Epithelial cell of esophagus (primary cell): ENCODE measurements around the gene SFMBT1.

Source experiments
- DNase-seq: peaks from one replicate; pipeline ENCODE4 v3.0.0; 2010; ENCODE audit warnings: low read depth
- H3K4me3 ChIP-seq: 2 replicates; pipeline ENCODE4 v1.5.1; 2011; ENCODE audit warnings: mild to moderate bottlenecking, low read length, control low read depth
- TF ChIP-seq, protein P1 (sequence below): IDR thresholded peaks from 2 replicates; pipeline ENCODE4 v1.5.1; 2011; ENCODE audit warnings: low read depth, mild to moderate bottlenecking, low read length, control low read depth, inconsistent platforms; ENCODE audit not compliant: insufficient read depth; ENCODE audit errors: missing control alignments

The SFMBT1 gene, protein sequence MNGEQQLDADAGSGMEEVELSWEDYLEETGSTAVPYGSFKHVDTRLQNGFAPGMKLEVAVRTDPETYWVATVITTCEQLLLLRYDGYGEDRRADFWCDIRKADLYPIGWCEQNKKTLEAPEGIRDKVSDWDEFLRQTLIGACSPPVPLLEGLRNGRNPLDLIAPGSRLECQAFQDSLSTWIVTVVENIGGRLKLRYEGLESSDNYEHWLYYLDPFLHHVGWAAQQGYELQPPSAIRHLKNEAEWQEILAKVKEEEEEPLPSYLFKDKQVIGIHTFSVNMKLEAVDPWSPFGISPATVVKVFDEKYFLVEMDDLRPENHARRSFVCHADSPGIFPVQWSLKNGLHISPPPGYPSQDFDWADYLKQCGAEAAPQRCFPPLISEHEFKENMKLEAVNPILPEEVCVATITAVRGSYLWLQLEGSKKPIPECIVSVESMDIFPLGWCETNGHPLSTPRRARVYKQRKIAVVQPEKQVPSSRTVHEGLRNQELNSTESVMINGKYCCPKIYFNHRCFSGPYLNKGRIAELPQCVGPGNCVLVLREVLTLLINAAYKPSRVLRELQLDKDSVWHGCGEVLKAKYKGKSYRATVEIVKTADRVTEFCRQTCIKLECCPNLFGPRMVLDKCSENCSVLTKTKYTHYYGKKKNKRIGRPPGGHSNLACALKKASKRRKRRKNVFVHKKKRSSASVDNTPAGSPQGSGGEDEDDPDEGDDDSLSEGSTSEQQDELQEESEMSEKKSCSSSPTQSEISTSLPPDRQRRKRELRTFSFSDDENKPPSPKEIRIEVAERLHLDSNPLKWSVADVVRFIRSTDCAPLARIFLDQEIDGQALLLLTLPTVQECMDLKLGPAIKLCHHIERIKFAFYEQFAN

GRCh38 chr3:53045518-53046170, at the start of gene SFMBT1:
Gene SFMBT1, minus strand, starts transcription at chr3:53046073. Its CDS starts 76,945 bp downstream, at chr3:52969128.
- peak; percentile 69 for DNase-seq
- peak within 1 kb of the TSS; percentile 60 for H3K4me3 ChIP-seq
- TF ChIP-seq, protein P1, sequence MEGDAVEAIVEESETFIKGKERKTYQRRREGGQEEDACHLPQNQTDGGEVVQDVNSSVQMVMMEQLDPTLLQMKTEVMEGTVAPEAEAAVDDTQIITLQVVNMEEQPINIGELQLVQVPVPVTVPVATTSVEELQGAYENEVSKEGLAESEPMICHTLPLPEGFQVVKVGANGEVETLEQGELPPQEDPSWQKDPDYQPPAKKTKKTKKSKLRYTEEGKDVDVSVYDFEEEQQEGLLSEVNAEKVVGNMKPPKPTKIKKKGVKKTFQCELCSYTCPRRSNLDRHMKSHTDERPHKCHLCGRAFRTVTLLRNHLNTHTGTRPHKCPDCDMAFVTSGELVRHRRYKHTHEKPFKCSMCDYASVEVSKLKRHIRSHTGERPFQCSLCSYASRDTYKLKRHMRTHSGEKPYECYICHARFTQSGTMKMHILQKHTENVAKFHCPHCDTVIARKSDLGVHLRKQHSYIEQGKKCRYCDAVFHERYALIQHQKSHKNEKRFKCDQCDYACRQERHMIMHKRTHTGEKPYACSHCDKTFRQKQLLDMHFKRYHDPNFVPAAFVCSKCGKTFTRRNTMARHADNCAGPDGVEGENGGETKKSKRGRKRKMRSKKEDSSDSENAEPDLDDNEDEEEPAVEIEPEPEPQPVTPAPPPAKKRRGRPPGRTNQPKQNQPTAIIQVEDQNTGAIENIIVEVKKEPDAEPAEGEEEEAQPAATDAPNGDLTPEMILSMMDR = no peak

GRCh38 chr3:53092942-53093341, 47.1 kb upstream of the SFMBT1 start:
- TF ChIP-seq, protein P1 = no peak
- H3K4me3 ChIP-seq = no peak overlapping the region
- no peak for DNase-seq

GRCh38 chr3:53092216-53092615, 46.3 kb upstream of the SFMBT1 start:
- no peak overlapping the region for H3K4me3 ChIP-seq
- TF ChIP-seq, protein P1 = no peak
- DNase-seq = no peak

GRCh38 chr3:53091011-53091410, 45.1 kb upstream of the SFMBT1 start:
- TF ChIP-seq, protein P1 = no peak
- H3K4me3 ChIP-seq = no peak overlapping the region
- DNase-seq = no peak

DNA sequence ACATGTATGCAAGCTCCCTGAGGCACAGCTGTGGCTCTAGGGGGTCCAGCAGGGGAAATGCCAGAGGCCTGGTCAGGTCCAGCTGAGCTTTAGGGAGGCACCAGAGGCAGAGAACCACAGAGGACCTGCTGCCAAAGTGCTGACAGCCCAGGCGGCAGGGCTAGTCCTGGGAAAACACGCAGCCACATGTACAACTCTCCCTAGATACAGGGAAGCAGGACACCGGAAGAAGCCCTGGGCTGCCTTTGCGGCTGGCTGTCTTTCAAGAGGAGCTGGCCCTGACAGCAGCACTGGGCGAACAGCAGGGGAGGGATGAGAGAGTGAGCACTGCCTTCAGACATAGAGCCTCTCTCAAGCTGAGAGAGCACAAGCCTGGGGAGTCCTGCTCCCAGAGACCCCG, 43.6 kb upstream of the SFMBT1 start:
- TF ChIP-seq, protein P1 = no peak
- DNase-seq = peak; percentile 80
- no peak overlapping the region for H3K4me3 ChIP-seq

- TF ChIP-seq, protein P1 = no peak
- no peak overlapping the region for H3K4me3 ChIP-seq
- no peak for DNase-seq
These were observed 39.6 kb upstream of the SFMBT1 start for GRCh38 chr3:53085476-53085875.
